ENCODE measurements around the gene AP3M1.

AP3M1 gene

GRCh38 chr10:74113546-74113945, 37.1 kb downstream of the AP3M1 start:
- DNase-seq = no peak

GRCh38 chr10:74111799-74112198, 38.8 kb downstream of the AP3M1 start:
- no peak for DNase-seq

- no peak for DNase-seq
Measured at GRCh38 chr10:74110120-74110519, 40.5 kb downstream of the AP3M1 start.

GRCh38 chr10:74109452-74109851, 41.2 kb downstream of the AP3M1 start:
- no peak for DNase-seq

GRCh38 chr10:74107391-74107790, 43.2 kb downstream of the AP3M1 start:
- no peak for DNase-seq

- DNase-seq = no peak
Measured at GRCh38 chr10:74104996-74105395, 45.6 kb downstream of the AP3M1 start.

GRCh38 chr10:74104480-74104879, 46.1 kb downstream of the AP3M1 start:
- DNase-seq = no peak

- DNase-seq = no peak
Measured at GRCh38 chr10:74103560-74104258, 46.9 kb downstream of the AP3M1 start.

GRCh38 chr10:74099836-74100235, 50.8 kb downstream of the AP3M1 start:
- no peak for DNase-seq

GRCh38 chr10:74099420-74099819, 51.2 kb downstream of the AP3M1 start:
- no peak for DNase-seq

- DNase-seq = no peak
Measured at GRCh38 chr10:74097776-74098175, 52.9 kb downstream of the AP3M1 start.

GRCh38 chr10:74096777-74097176, 53.9 kb downstream of the AP3M1 start:
- DNase-seq = no peak

GRCh38 chr10:74094231-74094630, 56.4 kb downstream of the AP3M1 start:
- DNase-seq = no peak

GRCh38 chr10:74093530-74094164, 57.0 kb downstream of the AP3M1 start:
- DNase-seq = no peak

GRCh38 chr10:74092372-74092771, 58.3 kb downstream of the AP3M1 start:
- DNase-seq = no peak

GRCh38 chr10:74088722-74089121, 61.9 kb downstream of the AP3M1 start:
- DNase-seq = no peak

GRCh38 chr10:74086317-74086716, 64.3 kb downstream of the AP3M1 start:
- no peak for DNase-seq

- DNase-seq = no peak
Measured at GRCh38 chr10:74084955-74085354, 65.7 kb downstream of the AP3M1 start.

- DNase-seq = no peak
Measured at GRCh38 chr10:74083304-74083703, 67.3 kb downstream of the AP3M1 start.

GRCh38 chr10:74081941-74082718, 68.5 kb downstream of the AP3M1 start:
- no peak for DNase-seq

- peak; percentile 47 for DNase-seq
Measured at GRCh38 chr10:74081192-74081803, 69.3 kb downstream of the AP3M1 start.

GRCh38 chr10:74079936-74080590, 70.6 kb downstream of the AP3M1 start:
- DNase-seq = no peak

Measured in central memory CD4-positive, alpha-beta T cell (primary cell).